Endothelial cell of umbilical vein (primary cell): ENCODE measurements around the gene GATM. TPM values are rescaled to one million over a fixed set of nuclear protein-coding genes. Genes with fewer than 3 reads are reported as not detected.

Experiments used
- BruUV-seq: library from RNA; stranded (reverse); fragments of 400-500 nt; replicated peaks from 2 replicates; lab custom pipeline; 2021; lab: Mats Ljungman, UMichigan
- CTCF ChIA-PET: fragments of 300-600, 350-600 bp; sonication (Branson Sonifier 250); formaldehyde crosslinking; loops from one replicate; lab custom pipeline; 2021; ENCODE audit warnings: antibody characterized with exemption, inconsistent platforms; lab: Charles Lee
- POLR2A ChIA-PET: fragments of 300-600, 350-600 bp; sonication (Branson Sonifier 250); formaldehyde crosslinking; loops from one replicate; lab custom pipeline; 2021; ENCODE audit warnings: antibody characterized with exemption, inconsistent platforms; lab: Charles Lee
- DNase-seq: peaks from one replicate; pipeline ENCODE4 v3.0.0-alpha.2; 2011; ENCODE audit warnings: low read depth, low spot score
- FAIRE-seq: peaks from 2 replicates; lab custom pipeline; 2011; peaks lifted over from hg19 to GRCh38; lab: Jason Lieb, UNC
- H2AFZ ChIP-seq: 2 replicates; pipeline ENCODE4 v1.6.0; 2012; ENCODE audit warnings: low read depth, low read length, control low read depth, inconsistent platforms
- H3K27ac ChIP-seq: 2 replicates; pipeline ENCODE4 v1.5.1; 2011; ENCODE audit warnings: low read depth, mild to moderate bottlenecking, control low read depth, low read length, moderate library complexity; ENCODE audit not compliant: insufficient read depth
- H3K27me3 ChIP-seq, 2 experiments: 2 replicates each; pipeline versions ENCODE4 v1.6.0 to v1.6.1; 2011; ENCODE audit warnings: low read length in 2 of 2, mixed read lengths in 1 of 2; ENCODE audit not compliant: control insufficient read depth in 2 of 2, insufficient read depth in 2 of 2
- H3K36me3 ChIP-seq, 2 experiments: 2 replicates in 1 of 2; 3 replicates in 1 of 2; pipeline ENCODE4 v1.5.1; 2011; ENCODE audit warnings: low read length in 2 of 2, mild to moderate bottlenecking in 1 of 2, moderate library complexity in 1 of 2; ENCODE audit not compliant: control insufficient read depth in 2 of 2, insufficient read depth in 2 of 2; ENCODE audit errors: extremely low read depth in 1 of 2
- H3K4me1 ChIP-seq: 3 replicates; pipeline ENCODE4 v1.5.1; 2011; ENCODE audit warnings: mild to moderate bottlenecking, low read length; ENCODE audit not compliant: control insufficient read depth, insufficient read depth; ENCODE audit errors: extremely low read depth
- H3K4me2 ChIP-seq: 2 replicates; pipeline ENCODE4 v1.6.1; 2011; ENCODE audit warnings: low read length, control low read depth, mixed read lengths; ENCODE audit not compliant: insufficient read depth
- H3K4me3 ChIP-seq, 3 experiments: fragments of 200-600 bp in 1 of 3; sonication (generic), shearing (Covaris generic) in 1 of 3; replicated peaks in 1 of 3; 2 replicates each; pipeline ENCODE4 v1.5.1; 2011 to 2016; ENCODE audit warnings: control low read depth in 3 of 3, low read length in 3 of 3, mild to moderate bottlenecking in 2 of 3, inconsistent platforms in 1 of 3, low read depth in 1 of 3, moderate library complexity in 1 of 3; ENCODE audit not compliant: insufficient read depth in 1 of 3
- H3K79me2 ChIP-seq: 2 replicates; pipeline ENCODE4 v1.6.0; 2012; ENCODE audit warnings: low read length, inconsistent platforms; ENCODE audit not compliant: control insufficient read depth, insufficient read depth
- H3K9ac ChIP-seq: replicated peaks from 2 replicates; pipeline ENCODE3; 2011; ENCODE audit warnings: low read length, control low read depth; ENCODE audit not compliant: insufficient read depth; ENCODE audit errors: extremely low read depth
- H3K9me1 ChIP-seq: replicated peaks from 3 replicates; pipeline ENCODE4 v1.6.0; 2011; ENCODE audit warnings: mild to moderate bottlenecking, low read length; ENCODE audit not compliant: control insufficient read depth, insufficient read depth; ENCODE audit errors: extremely low read depth
- H3K9me3 ChIP-seq: replicated peaks from 2 replicates; pipeline ENCODE4 v1.5.1; 2012; ENCODE audit warnings: low read length, inconsistent platforms; ENCODE audit not compliant: control insufficient read depth, insufficient read depth
- H4K20me1 ChIP-seq: replicated peaks from 2 replicates; pipeline ENCODE3; 2011; ENCODE audit warnings: mild to moderate bottlenecking, low read length; ENCODE audit not compliant: control insufficient read depth, insufficient read depth; ENCODE audit errors: extremely low read depth
- EZH2 ChIP-seq: IDR thresholded peaks from 2 replicates; pipeline ENCODE4 v1.6.1; 2012; ENCODE audit warnings: borderline replicate concordance, low read depth, mild to moderate bottlenecking, moderate library complexity, low read length, inconsistent platforms; ENCODE audit not compliant: severe bottlenecking
- FOS ChIP-seq: IDR thresholded peaks from 2 replicates; pipeline ENCODE4 v1.6.1; 2011; ENCODE audit warnings: mild to moderate bottlenecking, low read length, moderate library complexity, borderline replicate concordance; ENCODE audit not compliant: insufficient read depth
- GATA2 ChIP-seq: IDR thresholded peaks from 2 replicates; pipeline ENCODE4 v1.7.0; 2011; ENCODE audit warnings: low read depth, mild to moderate bottlenecking, moderate library complexity, mixed read lengths, low read length; ENCODE audit not compliant: insufficient read length, insufficient read depth
- JUN ChIP-seq: IDR thresholded peaks from 2 replicates; pipeline ENCODE4 v1.6.1; 2011; ENCODE audit warnings: borderline replicate concordance, low read depth; ENCODE audit not compliant: insufficient read length, insufficient read depth
- MYC ChIP-seq: IDR thresholded peaks from one replicate; pipeline ENCODE4 v1.6.1; 2011; ENCODE audit warnings: mild to moderate bottlenecking, low read depth, low read length
- POLR2A ChIP-seq: IDR thresholded peaks from 2 replicates; pipeline ENCODE4 v1.6.1; 2012; ENCODE audit warnings: low read depth, mild to moderate bottlenecking, control low read depth, low read length
- POLR2AphosphoS5 ChIP-seq: IDR thresholded peaks from 2 replicates; pipeline ENCODE4 v1.6.1; 2012; ENCODE audit warnings: low read depth, mild to moderate bottlenecking, control low read depth, low read length, moderate library complexity; ENCODE audit not compliant: insufficient read depth
- dilution Hi-C: fragments of 300-500 bp; cut with MboI; formaldehyde crosslinking; loops from one replicate; pipeline ENCODE4 v1.15.0; 2019; ENCODE audit warnings: low sequenced_read_pairs; ENCODE audit not compliant: extremely low pct_ligation_motif_present
- intact Hi-C: fragments of 100-400 bp; cut with micrococcal nuclease; formaldehyde crosslinking; loops from one replicate; pipeline ENCODE4 v1.10.0; 2022
- polyA plus RNA-seq, 4 experiments: library from polyadenylated mRNA; depleted of rRNA in 3 of 4; stranded (reverse) in 3 of 4; unstranded in 1 of 4; fragments of >200 nt; gene quantifications; 2 replicates each; pipeline versions ENCODE4 v1.2.1 to v1.2.3, GENCODE V29; 2011 to 2012; ENCODE audit warnings: missing spikeins in 1 of 4
- total RNA-seq: library from RNA; stranded (reverse); gene quantifications from 2 replicates; pipeline ENCODE4 v1.2.3, GENCODE V29; 2021
- TF ChIP-seq, protein P1 (sequence below): IDR thresholded peaks from 2 replicates; pipeline ENCODE4 v1.6.1; 2011; ENCODE audit not compliant: insufficient read depth, insufficient read length
- TF ChIP-seq, protein P2 (sequence below), 2 donors: IDR thresholded peaks; 1 replicate in 1 of 2; 2 replicates in 1 of 2; pipeline ENCODE4 v1.5.1; 2011; ENCODE audit warnings: low read length in 2 of 2, mild to moderate bottlenecking in 2 of 2, moderate library complexity in 2 of 2, control low read depth in 1 of 2, inconsistent platforms in 1 of 2, low read depth in 1 of 2; ENCODE audit not compliant: insufficient read depth in 1 of 2; ENCODE audit errors: extremely low read depth in 1 of 2

The GATM gene
- total and polyA plus RNA-seq, 2 donors (not counting 3 experiments of a cell fraction or from before 2014, with no cell fraction given): 0.21 to 0.60 TPM

DNA sequence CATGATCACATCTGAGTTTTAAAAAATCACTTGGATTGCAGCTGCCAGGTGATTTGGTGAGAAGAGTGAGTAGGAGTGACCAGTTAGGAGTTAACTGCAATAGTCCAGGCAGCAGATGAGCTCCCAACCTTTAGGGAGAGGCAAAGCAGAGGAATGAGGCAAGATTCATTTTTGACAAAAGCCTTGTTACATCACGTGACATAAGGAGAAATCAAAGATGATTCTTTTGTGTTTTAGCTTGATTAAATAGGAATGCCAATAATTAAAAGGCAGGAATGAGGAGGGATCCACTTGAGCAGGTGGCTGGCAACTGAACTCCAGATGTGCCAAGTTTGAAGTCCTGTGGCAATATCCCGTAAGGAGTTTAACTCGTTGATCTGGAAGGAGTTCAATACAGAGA is 2.5 kb downstream of the GATM start:
- H3K4me1 ChIP-seq: peaks cover 13% of the 10 kb centered on the region
- H3K9me1 ChIP-seq: no peaks in the 10 kb centered on the region
- no peaks in the 10 kb centered on the region for H3K79me2 ChIP-seq
- ChIA-PET CTCF (interaction anchor here (1.5 to 3.8 kb wide), 2 partner anchors 82 to 212 kb away, joined by 3 to 15 read pairs; no protein-coding TSS in a partner anchor), POLR2A (no interaction called here)
- DNase-seq (no peak), FAIRE-seq (no peak)
- no peak overlapping the region for H3K4me3 ChIP-seq
- H3K9ac ChIP-seq: no peak overlapping the region
- TF ChIP-seq JUN: no peak
- TF ChIP-seq, protein P1, sequence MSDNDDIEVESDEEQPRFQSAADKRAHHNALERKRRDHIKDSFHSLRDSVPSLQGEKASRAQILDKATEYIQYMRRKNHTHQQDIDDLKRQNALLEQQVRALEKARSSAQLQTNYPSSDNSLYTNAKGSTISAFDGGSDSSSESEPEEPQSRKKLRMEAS: no peak
- TF ChIP-seq MYC: no peak
- no peak for TF ChIP-seq POLR2A
- no peak for TF ChIP-seq GATA2
- no peak for TF ChIP-seq FOS
- TF ChIP-seq POLR2AphosphoS5: no peak
- TF ChIP-seq, protein P2, sequence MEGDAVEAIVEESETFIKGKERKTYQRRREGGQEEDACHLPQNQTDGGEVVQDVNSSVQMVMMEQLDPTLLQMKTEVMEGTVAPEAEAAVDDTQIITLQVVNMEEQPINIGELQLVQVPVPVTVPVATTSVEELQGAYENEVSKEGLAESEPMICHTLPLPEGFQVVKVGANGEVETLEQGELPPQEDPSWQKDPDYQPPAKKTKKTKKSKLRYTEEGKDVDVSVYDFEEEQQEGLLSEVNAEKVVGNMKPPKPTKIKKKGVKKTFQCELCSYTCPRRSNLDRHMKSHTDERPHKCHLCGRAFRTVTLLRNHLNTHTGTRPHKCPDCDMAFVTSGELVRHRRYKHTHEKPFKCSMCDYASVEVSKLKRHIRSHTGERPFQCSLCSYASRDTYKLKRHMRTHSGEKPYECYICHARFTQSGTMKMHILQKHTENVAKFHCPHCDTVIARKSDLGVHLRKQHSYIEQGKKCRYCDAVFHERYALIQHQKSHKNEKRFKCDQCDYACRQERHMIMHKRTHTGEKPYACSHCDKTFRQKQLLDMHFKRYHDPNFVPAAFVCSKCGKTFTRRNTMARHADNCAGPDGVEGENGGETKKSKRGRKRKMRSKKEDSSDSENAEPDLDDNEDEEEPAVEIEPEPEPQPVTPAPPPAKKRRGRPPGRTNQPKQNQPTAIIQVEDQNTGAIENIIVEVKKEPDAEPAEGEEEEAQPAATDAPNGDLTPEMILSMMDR (IDR thresholded peaks at IDR 0.05; ENCODE audit: extremely low read depth in 1 of 2, insufficient read depth in 1 of 2, low read depth in 1 of 2, low read length in 2 of 2): no peak
- TF ChIP-seq EZH2: no peak
- no peaks in the 10 kb centered on the region for H3K9me3 ChIP-seq
- BruUV-seq: no TSS peak
- intact Hi-C loops: no loop called here
- no peak overlapping the region for H3K4me2 ChIP-seq
- peaks cover 40 to 67% of the 10 kb centered on the region in 2 experiments for H3K27me3 ChIP-seq
- dilution Hi-C loops: no loop called here
- H2AFZ ChIP-seq: no peak overlapping the region
- H3K27ac ChIP-seq: no peak overlapping the region
- H4K20me1 ChIP-seq: no peaks in the 10 kb centered on the region
- no peaks in the 10 kb centered on the region for H3K36me3 ChIP-seq
